ENCODE results near the gene IFT88.
A peak's percentile ranks its signal among the peaks of the same experiment; 100 is the strongest.

The IFT88 gene

DNA sequence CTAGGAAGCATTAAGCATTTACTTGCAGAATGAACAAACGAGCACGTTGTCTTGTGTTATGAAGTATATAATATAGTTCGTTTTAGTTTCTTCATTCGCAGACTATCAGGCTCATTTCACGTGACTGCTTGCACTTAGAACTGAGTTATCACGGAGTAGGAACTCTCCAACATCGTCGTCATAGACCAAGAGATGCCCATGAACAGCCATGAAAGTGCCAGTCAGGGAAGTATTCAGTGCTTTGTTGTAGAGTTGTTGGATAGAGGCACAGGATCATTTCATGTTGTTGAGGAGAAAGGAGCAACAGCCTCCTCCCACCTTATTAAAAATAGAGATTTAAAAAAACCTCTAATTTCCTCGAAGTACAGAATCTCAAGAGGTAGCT, 135.6 kb downstream of the IFT88 start:
- DNase-seq, result no peak
- H3K36me3 ChIP-seq (ENCODE audit: control insufficient read depth in 1 of 2, insufficient read depth in 2 of 2, low read length in 2 of 2), result no peaks in the 10 kb centered on the region
- H3K4me3 ChIP-seq (ENCODE audit: low read depth, low read length), result no peak overlapping the region
- no peak overlapping the region for H3K14ac ChIP-seq (ENCODE audit: low read length)
- H2BK120ac ChIP-seq (ENCODE audit: insufficient read depth, low read length, poor library complexity), result no peak overlapping the region
- H3K27me3 ChIP-seq (ENCODE audit: insufficient read depth, low read length), result no peaks in the 10 kb centered on the region
- H4K12ac ChIP-seq (ENCODE audit: low read depth, low read length), result no peak overlapping the region
- H4K91ac ChIP-seq (ENCODE audit: low read depth, low read length), result no peak overlapping the region
- H3K23ac ChIP-seq (ENCODE audit: low read length), result no peak overlapping the region
- H3K27ac ChIP-seq (ENCODE audit: low read depth, low read length), result no peak overlapping the region
- peaks cover 0 to 2% of the 10 kb centered on the region in 2 experiments for H3K4me1 ChIP-seq (ENCODE audit: control insufficient read depth in 1 of 2, insufficient read depth in 2 of 2, low read length in 2 of 2)
- no peak overlapping the region for H4K8ac ChIP-seq (ENCODE audit: low read depth, low read length)
- no peak overlapping the region for H2AFZ ChIP-seq (ENCODE audit: insufficient read depth, low read length, poor library complexity)
- no peak overlapping the region for H3K18ac ChIP-seq (ENCODE audit: low read length)
- H3K4ac ChIP-seq (ENCODE audit: low read depth, low read length), result no peak overlapping the region
- no peaks in the 10 kb centered on the region for H3K9me3 ChIP-seq (ENCODE audit: insufficient read depth, low read depth, low read length)
- peak overlapping the region; percentile 100 for H3K4me2 ChIP-seq (ENCODE audit: low read length)
- peaks cover 3% of the 10 kb centered on the region for H3K79me2 ChIP-seq (ENCODE audit: control insufficient read depth, insufficient read depth, low read length, poor library complexity)
- H2BK5ac ChIP-seq (ENCODE audit: low read depth, low read length, poor library complexity), result no peak overlapping the region
- WGBS (ENCODE audit: extremely low coverage, insufficient coverage, insufficient read length), result no CpG with 5 or more reads among the region's 9 CpGs
- no peak overlapping the region for H3K9ac ChIP-seq (ENCODE audit: low read length)
- no peak overlapping the region for H2AK5ac ChIP-seq (ENCODE audit: low read length)
- peaks cover 5% of the 10 kb centered on the region for H3K79me1 ChIP-seq (ENCODE audit: low read length)
- H2BK12ac ChIP-seq (ENCODE audit: low read length), result no peak overlapping the region

DNA sequence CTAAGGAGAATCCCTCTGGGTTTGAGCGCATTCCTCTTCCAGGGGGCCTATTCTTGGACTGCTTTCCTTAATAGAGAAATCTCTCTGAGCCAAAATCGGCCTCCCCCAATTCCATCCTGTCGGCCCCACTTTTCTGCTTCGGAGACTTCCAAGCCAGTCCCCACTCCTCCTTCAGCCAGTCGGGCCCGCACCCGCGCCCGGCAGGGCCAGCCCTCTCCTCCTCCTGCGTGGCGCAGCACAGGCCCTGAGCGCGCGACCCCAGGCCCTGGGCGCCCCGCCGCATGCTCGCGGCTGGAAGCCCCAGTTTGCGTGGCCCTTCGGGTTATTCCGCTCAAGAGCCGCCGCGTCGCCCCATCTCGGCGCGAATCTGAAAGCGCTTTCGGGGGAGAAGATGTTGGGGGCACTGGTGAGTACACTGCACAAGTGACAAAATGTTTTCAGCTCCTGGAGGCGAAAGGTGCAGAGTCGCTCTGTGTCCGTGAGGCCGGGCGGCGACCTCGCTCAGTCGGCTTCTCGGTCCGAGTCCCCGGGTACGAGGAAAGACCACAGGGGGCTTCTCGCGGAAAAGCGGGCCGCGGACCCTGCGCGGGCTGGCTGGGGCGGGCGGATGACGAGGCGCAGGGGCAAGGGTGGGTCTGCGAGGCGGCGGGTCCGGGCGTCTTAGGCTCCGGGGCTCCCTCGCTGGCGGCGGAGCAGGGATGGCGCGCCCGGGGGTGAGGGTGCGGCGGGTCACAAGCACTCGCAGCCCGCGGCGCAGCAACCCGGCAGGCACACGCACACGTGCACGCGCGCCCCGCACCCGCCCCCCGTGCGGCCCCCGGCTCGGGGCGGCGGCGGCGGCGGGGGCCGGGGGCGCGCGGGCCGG, 136.2 kb downstream of the IFT88 start, which contains the start of gene IL17D:
Gene IL17D (plus strand): TSS at position 785 of the 865 bp plus-strand sequence. CDS start 303 bp downstream, outside the sequence.
- Histone ChIP-seq H3K14ac (ENCODE audit: low read length) (peak within 1 kb of the TSS; percentile 69), H3K18ac (ENCODE audit: low read length) (peak within 1 kb of the TSS; percentile 76), H4K91ac (ENCODE audit: low read depth, low read length) (peak within 1 kb of the TSS; percentile 60), H3K9ac (ENCODE audit: low read length) (peak within 1 kb of the TSS; percentile 78), H3K4me1 (ENCODE audit: control insufficient read depth in 1 of 2, insufficient read depth in 2 of 2, low read length in 2 of 2) (peaks cover 0 to 2% of the 10 kb centered on the region in 2 experiments), H3K27ac (ENCODE audit: low read depth, low read length) (no peak within 1 kb of the TSS), H3K4me3 (ENCODE audit: low read depth, low read length) (peak within 1 kb of the TSS; percentile 84), H3K23ac (ENCODE audit: low read length) (no peak within 1 kb of the TSS), H3K4ac (ENCODE audit: low read depth, low read length) (peak within 1 kb of the TSS; percentile 65), H3K36me3 (ENCODE audit: control insufficient read depth in 1 of 2, insufficient read depth in 2 of 2, low read length in 2 of 2) (no peaks in the 10 kb centered on the region), H2BK5ac (ENCODE audit: low read depth, low read length, poor library complexity) (no peak within 1 kb of the TSS), H2AFZ (ENCODE audit: insufficient read depth, low read length, poor library complexity) (peak within 1 kb of the TSS; percentile 73), H3K9me3 (ENCODE audit: insufficient read depth, low read depth, low read length) (no peaks in the 10 kb centered on the region), H3K27me3 (ENCODE audit: insufficient read depth, low read length) (no peaks in the 10 kb centered on the region), H2AK5ac (ENCODE audit: low read length) (no peak within 1 kb of the TSS), H4K12ac (ENCODE audit: low read depth, low read length) (peak within 1 kb of the TSS; percentile 60), H3K79me2 (ENCODE audit: control insufficient read depth, insufficient read depth, low read length, poor library complexity) (peaks cover 3% of the 10 kb centered on the region), H3K4me2 (ENCODE audit: low read length) (peak within 1 kb of the TSS; percentile 100), H4K8ac (ENCODE audit: low read depth, low read length) (peak within 1 kb of the TSS; percentile 82), H2BK120ac (ENCODE audit: insufficient read depth, low read length, poor library complexity) (peak within 1 kb of the TSS; percentile 13), H2BK12ac (ENCODE audit: low read length) (no peak within 1 kb of the TSS), H3K79me1 (ENCODE audit: low read length) (peaks cover 5% of the 10 kb centered on the region)
- no CpG with 5 or more reads among the region's 94 CpGs for WGBS (ENCODE audit: extremely low coverage, insufficient coverage, insufficient read length)
- peak in 1 of 2 donors; percentile 45 for DNase-seq

DNA sequence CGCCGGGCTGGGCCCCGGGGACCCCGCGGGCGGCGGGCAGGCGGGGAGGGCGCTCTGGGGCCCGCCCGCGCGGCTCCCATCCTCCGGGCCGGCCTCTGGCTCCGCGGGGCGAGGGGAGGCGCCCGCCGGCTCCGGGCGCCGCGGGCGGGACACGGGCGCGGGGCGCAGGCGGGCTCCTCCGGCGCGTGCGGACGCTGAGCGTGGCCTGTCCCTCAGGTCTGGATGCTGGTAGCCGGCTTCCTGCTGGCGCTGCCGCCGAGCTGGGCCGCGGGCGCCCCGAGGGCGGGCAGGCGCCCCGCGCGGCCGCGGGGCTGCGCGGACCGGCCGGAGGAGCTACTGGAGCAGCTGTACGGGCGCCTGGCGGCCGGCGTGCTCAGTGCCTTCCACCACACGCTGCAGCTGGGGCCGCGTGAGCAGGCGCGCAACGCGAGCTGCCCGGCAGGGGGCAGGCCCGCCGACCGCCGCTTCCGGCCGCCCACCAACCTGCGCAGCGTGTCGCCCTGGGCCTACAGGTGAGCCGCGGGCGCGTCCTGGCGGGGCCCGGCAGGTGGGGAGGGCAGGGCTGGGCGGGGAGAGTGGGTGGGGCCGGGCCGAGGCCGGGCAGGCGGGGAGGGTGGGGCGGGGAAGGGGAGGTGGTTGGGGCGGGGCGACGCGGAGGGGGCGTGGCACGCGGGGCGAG, 137.0 kb downstream of the IFT88 start:
- Histone ChIP-seq H4K91ac (ENCODE audit: low read depth, low read length) (peak overlapping the region; percentile 57), H2BK12ac (ENCODE audit: low read length) (no peak overlapping the region), H2AK5ac (ENCODE audit: low read length) (no peak overlapping the region), H2AFZ (ENCODE audit: insufficient read depth, low read length, poor library complexity) (peak overlapping the region; percentile 57), H3K4ac (ENCODE audit: low read depth, low read length) (no peak overlapping the region), H3K4me1 (ENCODE audit: control insufficient read depth in 1 of 2, insufficient read depth in 2 of 2, low read length in 2 of 2) (peaks cover 0 to 2% of the 10 kb centered on the region in 2 experiments), H3K4me2 (ENCODE audit: low read length) (peak overlapping the region; percentile 100), H3K9me3 (ENCODE audit: insufficient read depth, low read depth, low read length) (no peaks in the 10 kb centered on the region), H3K18ac (ENCODE audit: low read length) (no peak overlapping the region), H2BK5ac (ENCODE audit: low read depth, low read length, poor library complexity) (no peak overlapping the region), H4K8ac (ENCODE audit: low read depth, low read length) (no peak overlapping the region), H2BK120ac (ENCODE audit: insufficient read depth, low read length, poor library complexity) (no peak overlapping the region), H3K79me2 (ENCODE audit: control insufficient read depth, insufficient read depth, low read length, poor library complexity) (peaks cover 3% of the 10 kb centered on the region), H3K9ac (ENCODE audit: low read length) (peak overlapping the region; percentile 78), H3K4me3 (ENCODE audit: low read depth, low read length) (peak overlapping the region; percentile 84), H3K79me1 (ENCODE audit: low read length) (peaks cover 5% of the 10 kb centered on the region), H3K36me3 (ENCODE audit: control insufficient read depth in 1 of 2, insufficient read depth in 2 of 2, low read length in 2 of 2) (no peaks in the 10 kb centered on the region), H3K23ac (ENCODE audit: low read length) (no peak overlapping the region), H4K12ac (ENCODE audit: low read depth, low read length) (peak overlapping the region; percentile 20), H3K14ac (ENCODE audit: low read length) (peak overlapping the region; percentile 69), H3K27me3 (ENCODE audit: insufficient read depth, low read length) (no peaks in the 10 kb centered on the region), H3K27ac (ENCODE audit: low read depth, low read length) (no peak overlapping the region)
- DNase-seq, result peak; percentile 95
- no CpG with 5 or more reads among the region's 98 CpGs for WGBS (ENCODE audit: extremely low coverage, insufficient coverage, insufficient read length)

DNA sequence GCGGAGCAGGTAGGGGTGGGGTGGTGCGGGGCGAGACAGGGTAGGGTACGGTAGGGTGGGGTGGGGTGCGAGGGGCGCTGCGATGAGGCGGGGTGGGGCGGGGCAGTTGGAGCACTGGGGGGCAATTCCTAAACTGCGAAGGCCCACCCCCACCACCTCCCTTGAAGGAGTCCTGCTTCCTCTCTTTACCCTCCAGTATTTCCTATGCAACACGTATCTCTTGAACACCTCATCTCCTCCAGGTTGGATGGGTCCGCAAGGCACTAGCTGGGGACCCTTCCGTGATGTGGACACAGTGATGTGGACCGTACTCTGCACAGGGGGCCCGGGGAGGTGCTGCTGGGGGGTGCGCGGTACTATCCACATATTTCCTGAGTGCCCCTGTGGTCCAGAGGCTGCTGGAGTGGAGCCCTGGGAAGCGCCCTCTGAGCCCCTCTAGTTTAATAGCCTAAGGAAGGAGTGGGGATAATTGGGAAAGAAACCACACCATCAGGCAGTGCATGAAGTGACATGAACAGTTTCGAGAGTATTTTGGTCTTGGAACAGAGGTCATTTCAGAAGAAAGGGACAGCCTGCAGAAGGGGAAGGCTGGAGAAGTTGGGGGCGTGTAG, 137.6 kb downstream of the IFT88 start:
- Histone ChIP-seq H3K14ac (ENCODE audit: low read length) (no peak overlapping the region), H3K79me1 (ENCODE audit: low read length) (peaks cover 5% of the 10 kb centered on the region), H2BK120ac (ENCODE audit: insufficient read depth, low read length, poor library complexity) (no peak overlapping the region), H3K4me2 (ENCODE audit: low read length) (peak overlapping the region; percentile 4), H4K8ac (ENCODE audit: low read depth, low read length) (no peak overlapping the region), H2AFZ (ENCODE audit: insufficient read depth, low read length, poor library complexity) (no peak overlapping the region), H3K9me3 (ENCODE audit: insufficient read depth, low read depth, low read length) (no peaks in the 10 kb centered on the region), H3K27me3 (ENCODE audit: insufficient read depth, low read length) (no peaks in the 10 kb centered on the region), H3K79me2 (ENCODE audit: control insufficient read depth, insufficient read depth, low read length, poor library complexity) (peaks cover 3% of the 10 kb centered on the region), H3K4ac (ENCODE audit: low read depth, low read length) (no peak overlapping the region), H3K18ac (ENCODE audit: low read length) (no peak overlapping the region), H3K4me1 (ENCODE audit: control insufficient read depth in 1 of 2, insufficient read depth in 2 of 2, low read length in 2 of 2) (peaks cover 0 to 2% of the 10 kb centered on the region in 2 experiments), H3K9ac (ENCODE audit: low read length) (no peak overlapping the region), H2BK5ac (ENCODE audit: low read depth, low read length, poor library complexity) (no peak overlapping the region), H2BK12ac (ENCODE audit: low read length) (no peak overlapping the region), H3K36me3 (ENCODE audit: control insufficient read depth in 1 of 2, insufficient read depth in 2 of 2, low read length in 2 of 2) (no peaks in the 10 kb centered on the region), H4K91ac (ENCODE audit: low read depth, low read length) (no peak overlapping the region), H4K12ac (ENCODE audit: low read depth, low read length) (no peak overlapping the region), H3K4me3 (ENCODE audit: low read depth, low read length) (peak overlapping the region; percentile 5), H3K23ac (ENCODE audit: low read length) (no peak overlapping the region), H2AK5ac (ENCODE audit: low read length) (no peak overlapping the region), H3K27ac (ENCODE audit: low read depth, low read length) (no peak overlapping the region)
- no peak for DNase-seq
- WGBS (ENCODE audit: extremely low coverage, insufficient coverage, insufficient read length), result no CpG with 5 or more reads among the region's 20 CpGs
